Activated CD4-positive, alpha-beta T cell treated with anti-CD3 and anti-CD28 coated beads, Interleukin-10, Interleukin-2, amounts not matched to agents 100 ng/mL and 50 ng/mL, durations not matched to agents 16 hours and 8 hours (primary cell): ENCODE results near the gene CHST12.
"Not testable (repeated sequence)": the region's sequence is repeated elsewhere in the genome, so short reads cannot be mapped to it uniquely, and the experiment has no call there.

Source experiments
- DNase-seq: peaks from one replicate; pipeline ENCODE4 v3.0.0-alpha.2; 2020

CHST12 gene

DNA sequence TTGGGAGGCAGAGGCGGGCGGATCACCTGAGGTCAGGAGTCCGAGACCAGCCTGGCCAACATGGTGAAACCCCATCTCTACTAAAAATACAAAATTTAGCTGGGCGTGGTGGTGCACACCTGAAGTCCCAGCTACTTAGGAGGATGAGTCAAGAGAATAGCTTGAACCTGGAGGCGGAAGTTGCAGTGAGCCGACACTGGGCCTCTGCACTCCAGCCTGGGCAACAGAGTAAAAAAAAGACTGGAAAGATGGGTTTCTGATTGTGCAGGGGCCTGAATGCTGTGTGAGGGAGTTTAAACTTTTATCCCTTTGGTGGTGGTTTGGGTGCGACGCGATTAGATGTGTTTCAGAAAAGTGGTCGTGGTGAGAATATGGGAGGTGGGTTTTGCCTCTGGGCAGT lies 1.8 kb downstream of the CHST12 start:
- DNase-seq: no peak

DNA sequence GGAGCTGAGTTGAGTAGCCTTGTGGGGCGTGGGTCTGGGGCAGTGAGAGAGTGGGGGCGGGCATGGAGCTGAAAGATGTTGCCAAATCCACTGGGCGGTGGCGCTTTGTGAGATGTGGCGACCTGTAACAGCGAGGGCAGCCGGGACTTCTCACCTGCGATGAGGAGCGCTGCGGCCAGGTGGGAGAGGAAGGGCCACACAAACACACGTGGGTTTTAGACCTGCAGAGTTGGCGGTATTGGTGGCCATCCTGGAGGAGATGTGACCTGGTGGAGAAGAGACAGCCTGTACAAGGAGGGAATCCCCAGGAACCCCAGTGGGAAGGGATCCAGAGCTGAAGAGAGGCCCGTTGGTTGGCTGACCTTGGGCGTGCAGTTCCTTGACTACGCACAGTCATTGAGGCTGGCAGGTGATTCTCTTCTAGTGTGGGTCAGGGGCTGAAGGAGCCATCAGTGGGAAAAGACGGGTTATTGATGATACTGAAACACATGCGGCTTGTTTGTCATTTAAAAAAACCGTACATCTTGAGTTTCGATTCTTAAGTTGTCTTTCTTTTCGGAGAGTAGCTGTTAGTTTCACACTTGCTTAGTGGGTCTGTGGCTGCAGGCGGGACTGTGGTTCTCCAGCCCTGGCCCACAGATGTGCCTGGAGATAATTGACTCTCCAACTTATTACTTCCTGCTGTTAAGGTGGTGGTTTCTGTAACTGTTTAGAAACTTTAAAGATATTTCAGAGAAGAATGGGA lies 2.4 kb downstream of the CHST12 start:
- DNase-seq: peak; percentile 91

DNA sequence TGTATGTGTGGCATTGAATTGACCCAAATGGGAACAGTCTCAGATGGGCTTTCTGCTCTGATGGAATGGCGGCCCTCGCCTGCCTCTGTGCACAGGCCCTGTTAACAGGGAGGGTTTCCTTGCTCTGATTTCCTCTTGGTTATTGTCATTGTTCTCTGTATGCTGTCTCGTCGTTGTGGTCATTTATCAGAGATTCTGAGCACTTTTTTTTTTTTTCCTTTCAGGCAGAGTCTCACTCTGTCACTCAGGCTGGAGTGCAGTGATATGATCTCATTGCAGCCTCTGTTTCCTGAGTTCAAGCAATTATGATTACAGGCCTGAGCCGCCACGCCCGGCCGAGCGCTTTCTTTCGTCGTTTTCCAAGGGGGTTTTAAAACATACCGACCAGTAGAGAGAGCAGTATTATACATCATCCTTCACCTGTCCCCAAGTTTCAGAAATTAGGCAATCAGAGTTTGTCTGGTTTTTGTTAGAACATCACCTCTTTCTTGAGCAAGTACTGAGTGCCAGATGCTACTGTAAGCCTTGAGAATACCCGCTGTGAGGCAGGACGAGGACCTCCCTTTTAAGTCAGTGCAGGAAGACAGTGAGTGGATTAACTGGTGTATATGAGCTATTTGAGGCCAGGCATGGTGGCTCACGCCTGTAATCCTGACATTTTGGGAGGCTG lies 6.5 kb downstream of the CHST12 start:
- peak; percentile 12 for DNase-seq

DNA sequence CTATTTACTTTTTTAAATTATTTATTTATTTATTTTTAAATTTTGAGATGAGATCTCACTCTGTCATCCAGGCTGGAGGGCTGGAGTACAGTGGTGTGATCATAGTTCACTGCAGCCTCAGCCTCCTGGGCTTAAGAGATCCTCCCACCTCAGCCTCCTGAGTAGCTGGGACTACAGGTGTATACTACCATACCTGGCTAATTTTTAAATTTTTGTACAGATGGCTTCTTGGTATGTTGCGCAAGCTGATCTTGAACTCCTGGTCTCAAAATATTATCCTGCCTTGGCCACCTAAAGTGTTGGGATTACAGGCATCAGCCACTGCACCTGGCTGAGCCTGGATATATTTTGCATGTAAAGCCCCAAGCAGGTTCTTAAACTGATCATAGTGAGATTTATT lies 7.6 kb downstream of the CHST12 start:
- no peak for DNase-seq

GRCh38 chr7:2411815-2412586 lies 8.6 kb downstream of the CHST12 start:
- DNase-seq: no peak

GRCh38 chr7:2412587-2413201 lies 9.3 kb downstream of the CHST12 start:
- no peak for DNase-seq

- DNase-seq: no peak
These were observed 12.7 kb downstream of the CHST12 start for GRCh38 chr7:2416063-2416462.

DNA sequence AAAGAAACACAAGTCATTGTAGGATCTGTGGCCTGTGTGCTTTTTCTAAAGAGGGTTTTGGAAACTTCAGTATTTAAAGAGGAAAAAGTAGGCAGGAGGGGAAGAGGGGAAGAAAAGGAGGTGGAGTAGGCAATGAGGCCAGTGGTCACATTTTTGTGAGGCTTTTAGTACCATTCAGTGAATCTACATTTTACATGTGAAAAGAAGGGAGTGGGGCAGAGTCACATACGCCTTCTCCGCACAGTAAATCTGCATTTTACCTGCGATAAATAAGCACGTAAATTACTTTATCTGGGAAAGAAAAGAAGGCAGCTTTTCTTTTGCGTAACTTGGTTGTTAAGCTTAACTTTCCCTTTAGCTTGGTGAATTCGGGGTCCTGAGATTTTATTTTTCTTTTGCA lies 13.2 kb downstream of the CHST12 start:
- no peak for DNase-seq

DNA sequence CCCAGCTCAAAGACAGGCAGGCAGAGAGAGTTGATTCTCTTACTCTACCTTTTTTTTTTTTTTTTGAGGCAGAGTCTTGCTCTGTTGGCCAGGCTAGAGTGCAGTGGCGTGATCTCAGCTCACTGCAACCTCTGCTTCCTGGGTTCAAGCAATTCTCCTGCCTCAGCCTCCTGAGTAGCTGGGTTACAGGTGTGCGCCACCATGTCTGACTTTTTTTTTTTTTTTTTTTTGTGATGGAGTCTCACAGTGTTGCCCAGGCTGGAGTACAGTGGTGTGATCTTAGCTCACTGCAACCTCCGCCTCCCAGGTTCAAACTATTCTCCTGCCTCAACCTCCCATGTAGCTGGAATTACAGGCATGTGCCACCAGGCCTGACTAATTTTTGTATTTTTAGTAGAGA lies 13.8 kb downstream of the CHST12 start:
- DNase-seq: not testable (repeated sequence)

- DNase-seq: peak; percentile 41
These were observed 14.6 kb downstream of the CHST12 start for GRCh38 chr7:2417981-2418481.

- DNase-seq: peak; percentile 41
These were observed 17.0 kb downstream of the CHST12 start for GRCh38 chr7:2420216-2420933.

DNA sequence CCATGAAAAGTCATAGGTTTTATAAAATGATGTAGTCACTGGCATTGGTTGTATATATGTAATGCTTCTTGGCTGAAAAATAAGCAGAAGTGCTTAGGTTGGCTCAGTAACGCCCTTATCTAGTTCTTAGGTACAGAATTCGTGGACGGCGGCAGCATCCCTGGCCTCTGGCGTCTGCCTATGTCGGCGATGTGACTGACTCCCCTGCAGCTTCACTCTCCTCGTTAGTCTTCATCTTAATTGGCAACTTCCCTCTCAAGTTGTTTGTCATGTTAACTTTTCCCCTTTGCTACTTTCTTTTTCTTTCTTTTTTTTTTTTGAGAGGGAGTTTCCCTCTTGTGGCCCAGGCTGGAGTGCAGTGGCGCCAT lies 18.5 kb downstream of the CHST12 start:
- no peak for DNase-seq

- no peak for DNase-seq
These were observed 22.3 kb downstream of the CHST12 start for GRCh38 chr7:2425749-2426148.

DNA sequence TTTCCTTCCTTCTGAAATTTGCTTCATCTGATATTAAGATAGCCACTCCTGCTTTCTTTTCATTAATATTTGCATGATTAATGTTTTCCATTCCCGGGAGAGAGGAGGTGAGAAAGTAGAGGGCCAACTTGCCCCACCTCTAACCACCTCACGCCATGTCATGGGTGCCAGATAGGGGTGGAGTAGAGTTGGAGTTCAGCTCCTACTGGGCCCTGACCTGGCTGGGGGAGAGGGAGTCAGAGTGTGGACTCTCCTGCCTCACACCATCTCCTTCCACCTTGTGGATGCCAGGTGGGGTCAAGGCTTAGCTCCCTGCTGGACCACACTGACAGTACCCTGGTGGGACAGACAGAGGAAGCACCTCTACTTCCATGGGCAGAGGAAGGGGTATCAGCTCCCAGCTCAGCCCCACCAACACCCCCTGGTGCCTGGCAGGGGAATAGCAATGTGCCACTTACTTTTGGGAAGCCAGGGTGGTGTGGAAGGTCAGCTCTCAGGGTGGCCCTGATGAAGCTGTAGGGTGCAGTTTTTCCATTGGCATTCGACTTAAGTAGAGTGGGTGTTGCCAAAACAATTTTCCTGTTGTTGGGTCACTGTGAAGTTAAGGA lies 28.0 kb downstream of the CHST12 start:
- peak; percentile 51 for DNase-seq

DNA sequence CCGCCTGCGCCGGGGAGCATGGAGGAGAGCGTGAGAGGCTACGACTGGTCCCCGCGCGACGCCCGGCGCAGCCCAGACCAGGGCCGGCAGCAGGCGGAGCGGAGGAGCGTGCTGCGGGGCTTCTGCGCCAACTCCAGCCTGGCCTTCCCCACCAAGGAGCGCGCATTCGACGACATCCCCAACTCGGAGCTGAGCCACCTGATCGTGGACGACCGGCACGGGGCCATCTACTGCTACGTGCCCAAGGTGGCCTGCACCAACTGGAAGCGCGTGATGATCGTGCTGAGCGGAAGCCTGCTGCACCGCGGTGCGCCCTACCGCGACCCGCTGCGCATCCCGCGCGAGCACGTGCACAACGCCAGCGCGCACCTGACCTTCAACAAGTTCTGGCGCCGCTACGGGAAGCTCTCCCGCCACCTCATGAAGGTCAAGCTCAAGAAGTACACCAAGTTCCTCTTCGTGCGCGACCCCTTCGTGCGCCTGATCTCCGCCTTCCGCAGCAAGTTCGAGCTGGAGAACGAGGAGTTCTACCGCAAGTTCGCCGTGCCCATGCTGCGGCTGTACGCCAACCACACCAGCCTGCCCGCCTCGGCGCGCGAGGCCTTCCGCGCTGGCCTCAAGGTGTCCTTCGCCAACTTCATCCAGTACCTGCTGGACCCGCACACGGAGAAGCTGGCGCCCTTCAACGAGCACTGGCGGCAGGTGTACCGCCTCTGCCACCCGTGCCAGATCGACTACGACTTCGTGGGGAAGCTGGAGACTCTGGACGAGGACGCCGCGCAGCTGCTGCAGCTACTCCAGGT lies 29.7 kb downstream of the CHST12 start:
- DNase-seq: no peak

DNA sequence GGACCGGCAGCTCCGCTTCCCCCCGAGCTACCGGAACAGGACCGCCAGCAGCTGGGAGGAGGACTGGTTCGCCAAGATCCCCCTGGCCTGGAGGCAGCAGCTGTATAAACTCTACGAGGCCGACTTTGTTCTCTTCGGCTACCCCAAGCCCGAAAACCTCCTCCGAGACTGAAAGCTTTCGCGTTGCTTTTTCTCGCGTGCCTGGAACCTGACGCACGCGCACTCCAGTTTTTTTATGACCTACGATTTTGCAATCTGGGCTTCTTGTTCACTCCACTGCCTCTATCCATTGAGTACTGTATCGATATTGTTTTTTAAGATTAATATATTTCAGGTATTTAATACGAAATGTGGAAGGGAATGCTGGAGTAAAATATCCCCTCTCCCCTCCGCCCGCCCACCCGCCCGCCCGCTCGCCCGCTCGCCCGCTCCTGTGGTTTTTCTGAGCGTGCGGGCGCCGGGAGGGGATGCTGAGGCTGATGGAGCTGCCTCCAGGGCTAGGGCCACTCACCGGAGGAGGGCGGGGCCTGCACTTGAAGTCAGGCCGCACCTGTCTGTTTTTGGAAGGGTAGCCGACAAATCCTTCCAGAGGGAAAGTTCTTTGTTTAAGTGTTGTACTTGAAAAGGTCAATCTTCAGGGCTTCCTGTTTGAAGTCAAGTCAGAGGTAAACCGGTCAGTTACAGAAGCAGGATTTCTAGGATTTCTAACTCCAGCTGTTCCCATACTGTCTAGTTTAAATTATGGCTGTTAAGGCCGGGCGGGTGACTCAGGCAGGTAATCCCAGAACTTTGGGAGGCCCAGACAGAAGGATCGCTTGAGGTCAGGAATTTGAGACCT lies 30.5 kb downstream of the CHST12 start:
- no peak for DNase-seq

DNA sequence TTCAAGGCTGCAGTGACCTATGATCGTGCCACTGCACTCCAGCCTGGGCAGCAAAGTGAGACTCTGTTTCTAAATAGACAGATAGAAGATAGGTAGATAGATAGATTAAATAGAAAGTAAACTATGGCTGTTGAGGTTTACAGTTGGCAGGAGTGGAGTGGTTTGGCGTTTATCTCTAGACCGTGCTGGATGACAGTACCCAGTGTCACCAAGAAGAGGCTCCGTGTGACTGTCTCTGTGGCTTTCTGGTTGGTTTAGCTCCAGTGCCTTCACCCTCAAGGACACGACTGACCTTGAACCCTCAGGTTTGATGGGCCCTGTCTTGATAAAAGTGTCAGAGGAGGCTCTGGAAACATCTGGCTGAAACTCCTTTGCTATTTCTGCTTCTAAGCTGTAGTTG lies 31.7 kb downstream of the CHST12 start:
- no peak for DNase-seq

DNA sequence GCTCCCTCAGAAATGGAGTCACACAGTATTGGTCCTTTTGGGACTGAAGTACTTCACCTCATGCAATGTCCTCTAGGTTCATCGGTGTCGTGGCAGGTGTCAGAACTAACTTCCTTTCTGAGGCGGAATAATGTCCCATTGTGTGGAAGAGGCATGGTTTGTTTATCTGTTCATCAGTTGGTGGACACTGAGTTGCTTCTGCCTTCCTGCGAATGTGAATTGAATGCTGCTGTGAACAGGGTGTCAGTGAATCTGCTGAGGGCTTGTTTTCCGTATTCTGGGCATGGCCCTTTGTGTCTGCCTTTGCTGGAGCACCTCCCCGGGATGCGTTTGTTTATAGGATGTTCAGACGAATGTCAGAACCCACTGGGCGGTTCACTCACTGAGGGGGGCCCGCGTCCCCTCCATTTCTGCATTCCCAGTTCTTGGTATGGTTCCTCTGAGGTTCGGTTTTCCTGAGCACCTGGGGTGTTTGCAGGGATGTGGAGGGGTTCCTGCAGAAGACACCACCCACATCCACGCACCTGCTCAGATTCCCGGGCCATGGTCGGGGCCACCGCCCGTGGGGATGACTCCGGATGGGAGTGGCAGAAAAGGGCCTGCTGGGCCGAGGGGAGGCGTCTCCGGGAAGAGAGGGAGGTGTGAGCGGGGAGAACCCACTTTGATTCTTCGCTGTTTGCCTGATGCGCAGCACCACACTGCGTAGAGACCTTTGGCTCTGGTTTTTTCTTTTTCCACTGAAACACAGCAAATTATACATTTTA lies 33.1 kb downstream of the CHST12 start:
- DNase-seq: no peak

GRCh38 chr7:2437136-2437535 lies 33.7 kb downstream of the CHST12 start:
- no peak for DNase-seq
